K562 (cell line): ENCODE data around the gene MAN2B1. TPM values are rescaled to one million over a fixed set of nuclear protein-coding genes. Genes with fewer than 3 reads are reported as not detected.

ENCODE experiments used
- ATAC-seq: fragments of 200-7000 bp; cut with Tn5 transposase; 3 replicates; pipeline ENCODE4 v1.9.1; 2020; ENCODE audit warnings: moderate library complexity
- BruUV-seq: library from RNA; stranded (reverse); fragments of 400-500 nt; replicated peaks from 2 replicates; lab custom pipeline; 2021; lab: Mats Ljungman, UMichigan
- CTCF ChIA-PET: fragments of 300-600 bp; formaldehyde crosslinking; extraction: SDS; loops from one replicate; lab custom pipeline; 2021; ENCODE audit warnings: low intra/inter-chr PET ratio; lab: Yijun Ruan, JAX
- POLR2A ChIA-PET: fragments of 300-600, 350-650 bp; sonication (Branson Sonifier 250); formaldehyde crosslinking; extraction: SDS; loops from one replicate; lab custom pipeline; 2021; ENCODE audit warnings: antibody characterized with exemption, inconsistent platforms; lab: Yijun Ruan, JAX
- DNase-seq, 4 experiments: peaks; one replicate each; pipeline versions ENCODE4 v3.0.0 to v3.0.0-alpha.2; 2011 to 2018; ENCODE audit warnings: low spot score in 3 of 4, mixed read lengths in 3 of 4; ENCODE audit errors: extremely low read depth in 1 of 4
- FAIRE-seq: peaks from 2 replicates; lab custom pipeline; 2011; peaks lifted over from hg19 to GRCh38; lab: Jason Lieb, UNC
- H2AFZ ChIP-seq: 2 replicates; pipeline ENCODE4 v1.6.0; 2011; ENCODE audit warnings: low read depth, low read length, control low read depth, inconsistent platforms
- H3K27ac ChIP-seq: fragments of 200-600 bp; 3 replicates; pipeline ENCODE4 v1.8.0; 2011; ENCODE audit warnings: low read depth, mild to moderate bottlenecking, control low read depth, inconsistent platforms, low read length, moderate library complexity, mixed read lengths; ENCODE audit errors: extremely low read depth
- H3K27me3 ChIP-seq, 2 experiments: fragments of 300-600 bp in 1 of 2; 2 replicates in 1 of 2; 3 replicates in 1 of 2; pipeline versions ENCODE4 v1.6.0 to v1.8.0; 2011; ENCODE audit warnings: inconsistent platforms in 2 of 2, low read length in 2 of 2, mild to moderate bottlenecking in 1 of 2, mixed read lengths in 1 of 2, moderate library complexity in 1 of 2; ENCODE audit not compliant: control insufficient read depth in 2 of 2, insufficient read depth in 2 of 2
- H3K36me3 ChIP-seq: fragments of 300-600 bp; 3 replicates; pipeline ENCODE4 v1.8.0; 2011; ENCODE audit warnings: mild to moderate bottlenecking, low read length, inconsistent platforms; ENCODE audit not compliant: control insufficient read depth, insufficient read depth
- H3K4me1 ChIP-seq, 2 experiments: fragments of 200-600 bp in 1 of 2; replicated peaks in 1 of 2; 2 replicates in 1 of 2; 3 replicates in 1 of 2; pipeline versions ENCODE4 v1.5.1 to v1.8.0; 2011; ENCODE audit warnings: inconsistent platforms in 2 of 2, low read length in 2 of 2, mild to moderate bottlenecking in 1 of 2, mixed read lengths in 1 of 2, moderate library complexity in 1 of 2; ENCODE audit not compliant: control insufficient read depth in 2 of 2, insufficient read depth in 2 of 2
- H3K4me2 ChIP-seq: 2 replicates; pipeline ENCODE4 v1.6.1; 2011; ENCODE audit warnings: low read length, control low read depth, inconsistent platforms, mixed read lengths; ENCODE audit not compliant: insufficient read depth
- H3K4me3 ChIP-seq: fragments of 200-600 bp; sonication (generic), shearing (Covaris generic); 2 replicates; pipeline ENCODE4 v1.5.1; 2016; ENCODE audit warnings: control low read depth, inconsistent platforms
- H3K79me2 ChIP-seq: fragments of 200-600 bp; 3 replicates; pipeline ENCODE4 v1.8.0; 2011; ENCODE audit warnings: low read length, inconsistent platforms; ENCODE audit not compliant: control insufficient read depth, insufficient read depth
- H3K9ac ChIP-seq, 2 experiments: 2 replicates each; pipeline versions ENCODE4 v1.6.0 to v1.6.1; 2011; ENCODE audit warnings: low read depth in 2 of 2, low read length in 2 of 2, control low read depth in 1 of 2, inconsistent platforms in 1 of 2, mild to moderate bottlenecking in 1 of 2, mixed read lengths in 1 of 2; ENCODE audit not compliant: insufficient read depth in 1 of 2
- H3K9me1 ChIP-seq: one replicate; pipeline ENCODE4 v1.6.0; 2011; ENCODE audit warnings: inconsistent platforms, mild to moderate bottlenecking, low read length, moderate library complexity; ENCODE audit not compliant: control insufficient read depth, insufficient read depth
- H3K9me3 ChIP-seq: replicated peaks from 2 replicates; pipeline ENCODE4 v1.5.1; 2011; ENCODE audit warnings: low read depth, low read length, inconsistent platforms; ENCODE audit not compliant: control insufficient read depth, insufficient read depth
- H4K20me1 ChIP-seq: replicated peaks from 2 replicates; pipeline ENCODE4 v1.6.1; 2011; ENCODE audit warnings: low read length, inconsistent platforms, mixed read lengths; ENCODE audit not compliant: control insufficient read depth, insufficient read depth
- CBFA2T3 ChIP-seq: fragments of 450-650 bp; IDR thresholded peaks from 2 replicates; pipeline ENCODE4 v1.6.1; 2017
- CHCHD3 ChIP-seq: fragments of 250-450 bp; sonication (Bioruptor Pico); IDR thresholded peaks from 2 replicates; pipeline ENCODE4 v2.1.2; 2022; ENCODE audit warnings: mild to moderate bottlenecking
- CREM ChIP-seq: IDR thresholded peaks from 2 replicates; pipeline ENCODE4 v1.6.1; 2014; ENCODE audit warnings: antibody characterized with exemption, low read depth
- E2F3 ChIP-seq: fragments of 250-450 bp; sonication (Bioruptor Pico); IDR thresholded peaks from 2 replicates; pipeline ENCODE4 v1.4.0; 2020; ENCODE audit warnings: mild to moderate bottlenecking
- EGR1 ChIP-seq: fragments of 450-650 bp; conservative IDR thresholded peaks from 2 replicates; pipeline ENCODE4 v1.6.1; 2017; ENCODE audit warnings: mild to moderate bottlenecking
- FIP1L1 ChIP-seq: fragments of 200-400 bp; formaldehyde crosslinking; IDR thresholded peaks from 2 replicates; pipeline ENCODE4 v1.6.1; 2018; ENCODE audit warnings: mild to moderate bottlenecking, low read depth, low read length; ENCODE audit not compliant: poor library complexity, severe bottlenecking
- GABPB1 ChIP-seq: sonication (generic); formaldehyde crosslinking; IDR thresholded peaks from 2 replicates; pipeline ENCODE4 v1.8.0; 2022; ENCODE audit warnings: mild to moderate bottlenecking, missing genetic modification reagents
- HIVEP1 ChIP-seq: fragments of 250-450 bp; sonication (Bioruptor Pico); IDR thresholded peaks from 2 replicates; pipeline ENCODE4 v1.4.0; 2020; ENCODE audit warnings: mild to moderate bottlenecking
- LCOR ChIP-seq: sonication (generic); formaldehyde crosslinking; IDR thresholded peaks from 2 replicates; pipeline ENCODE4 v1.8.0; 2022; ENCODE audit warnings: mild to moderate bottlenecking, missing genetic modification reagents
- MBD1 ChIP-seq: fragments of 250-450 bp; sonication (Bioruptor Pico); IDR thresholded peaks from 2 replicates; pipeline ENCODE4 v1.8.0; 2022; ENCODE audit warnings: inconsistent platforms
- NCOA1 ChIP-seq: fragments of 450-650 bp; IDR thresholded peaks from 2 replicates; pipeline ENCODE4 v1.6.1; 2016; ENCODE audit warnings: low read depth
- SAP30 ChIP-seq: fragments of 200-600 bp; sonication (generic); IDR thresholded peaks from 2 replicates; pipeline ENCODE4 v1.6.1; 2012; ENCODE audit warnings: borderline replicate concordance, low read depth, mild to moderate bottlenecking, moderate library complexity, low read length, control low read depth, inconsistent platforms; ENCODE audit not compliant: insufficient read depth, poor library complexity, severe bottlenecking
- ZNF316 ChIP-seq: fragments of 450-650 bp; IDR thresholded peaks from 2 replicates; pipeline ENCODE4 v1.6.1; 2016
- WGBS: fragments of 100-300 bp; shearing (Covaris generic); methylation state at CpG from one replicate; pipeline ENCODE4 v1.1.6; 2016; ENCODE audit warnings: low coverage, mixed read lengths; ENCODE audit not compliant: insufficient coverage; ENCODE audit errors: missing lambda C conversion rate; 5-methylcytosine and 5-hydroxymethylcytosine counted together
- in situ Hi-C: fragments of 300-500 bp; cut with MboI; formaldehyde crosslinking; loops from 4 replicates; pipeline ENCODE4 v1.15.0; 2018; ENCODE audit warnings: inconsistent platforms, mixed read lengths
- intact Hi-C: fragments of 100-400 bp; cut with micrococcal nuclease; formaldehyde crosslinking; loops from 2 replicates; pipeline ENCODE4 v1.14.2; 2022
- polyA plus RNA-seq, 8 experiments: library from polyadenylated mRNA; depleted of rRNA in 4 of 8; stranded (reverse) in 5 of 8; unstranded in 3 of 8; fragments of >200 nt; fragmentation: Nextera tagmentation in 2 of 8; fragmentation: Illumina TruSeq in 1 of 8; extraction: Ambion mirVana in 2 of 8; extraction: Trizol in 1 of 8; gene quantifications; 2 replicates each; pipeline versions ENCODE4 v1.2.1 to v1.2.3, GENCODE V29; 2011 to 2014; ENCODE audit warnings: inconsistent platforms in 1 of 8, missing spikeins in 1 of 8
- total RNA-seq, 7 experiments: library from RNA; depleted of rRNA in 6 of 7; stranded (reverse); fragments of >200 nt in 6 of 7; fragmentation: Illumina TruSeq in 2 of 7; extraction: Trizol in 2 of 7; gene quantifications; 2 replicates each; pipeline versions ENCODE4 v1.2.1 to v1.2.3, GENCODE V29; 2011 to 2021; ENCODE audit warnings: low replicate concordance in 1 of 7
- TF ChIP-seq, protein P1 (sequence below): fragments of 450-650 bp; IDR thresholded peaks from one replicate; pipeline ENCODE4 v1.6.1; 2018; ENCODE audit warnings: mild to moderate bottlenecking, moderate library complexity; ENCODE audit not compliant: partially characterized antibody
- TF ChIP-seq, protein P2 (sequence below): sonication (generic); formaldehyde crosslinking; IDR thresholded peaks from 2 replicates; pipeline ENCODE4 v1.8.0; 2022; ENCODE audit warnings: mild to moderate bottlenecking, missing genetic modification reagents, borderline replicate concordance

The MAN2B1 gene
- total and polyA plus RNA-seq, 9 of the 15 experiments (the other 6 are each of a cell fraction or from before 2014, with no cell fraction given): 0.59 to 33.8 (median 11.4) TPM

- TF ChIP-seq, protein P1, sequence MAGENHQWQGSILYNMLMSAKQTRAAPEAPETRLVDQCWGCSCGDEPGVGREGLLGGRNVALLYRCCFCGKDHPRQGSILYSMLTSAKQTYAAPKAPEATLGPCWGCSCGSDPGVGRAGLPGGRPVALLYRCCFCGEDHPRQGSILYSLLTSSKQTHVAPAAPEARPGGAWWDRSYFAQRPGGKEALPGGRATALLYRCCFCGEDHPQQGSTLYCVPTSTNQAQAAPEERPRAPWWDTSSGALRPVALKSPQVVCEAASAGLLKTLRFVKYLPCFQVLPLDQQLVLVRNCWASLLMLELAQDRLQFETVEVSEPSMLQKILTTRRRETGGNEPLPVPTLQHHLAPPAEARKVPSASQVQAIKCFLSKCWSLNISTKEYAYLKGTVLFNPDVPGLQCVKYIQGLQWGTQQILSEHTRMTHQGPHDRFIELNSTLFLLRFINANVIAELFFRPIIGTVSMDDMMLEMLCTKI: no peak
- TF ChIP-seq FIP1L1: peak; percentile 53
These were observed 3.0 kb upstream of the MAN2B1 start (continued) for GRCh38 chr19:12669270-12670158.

DNA sequence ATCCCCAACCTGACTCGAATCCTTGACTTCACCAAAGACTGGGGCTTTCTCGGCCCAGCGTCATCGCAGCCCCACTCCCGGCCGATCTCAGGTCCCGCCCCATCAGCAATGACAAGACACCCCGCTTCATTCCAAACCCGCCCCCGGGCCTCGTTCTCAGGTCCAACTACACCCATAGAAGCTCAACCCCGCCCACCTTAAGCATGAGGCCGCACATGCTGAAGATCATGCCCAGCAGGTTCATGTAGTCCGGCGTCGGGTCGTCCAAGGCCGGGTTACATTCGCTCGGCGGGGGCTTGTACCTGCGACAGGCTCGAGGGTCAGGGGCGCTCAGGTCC is 2.4 kb upstream of the MAN2B1 start:
- Histone ChIP-seq H3K4me2 (peak overlapping the region; percentile 88), H3K36me3 (peaks cover 37% of the 10 kb centered on the region; the same call in 2 of the 3 replicates), H3K27me3 (no peaks in the 10 kb centered on the region), H3K9me1 (no peaks in the 10 kb centered on the region), H3K4me3 (peak overlapping the region; percentile 74), H3K79me2 (peaks cover 34% of the 10 kb centered on the region), H3K9me3 (no peaks in the 10 kb centered on the region), H3K27ac (peak overlapping the region; percentile 94), H3K9ac (peak overlapping the region; percentile 88 to 100), H2AFZ (peak overlapping the region; percentile 98), H3K4me1 (peaks cover 18 to 57% of the 10 kb centered on the region in 2 experiments; a peak in 4 of 5 replicates), H4K20me1 (peaks cover 5% of the 10 kb centered on the region; the same call in 1 of the 2 replicates)
- POLR2A ChIA-PET: interaction anchor here (0.5 to 4.7 kb wide), 6 partner anchors 11 to 854 kb away, joined by 3 to 39 read pairs (median 4); partner anchors contain the start of genes DHPS and ZNF442
- FAIRE-seq (no peak), ATAC-seq (peak; percentile 14), DNase-seq (peak; percentile 65 to 80 (median 77))
- TSS peak; percentile 77 for BruUV-seq
- intact Hi-C loops (no loop called here), in situ Hi-C loops (no loop called here)
- under 1% methylated on average over 22 of the region's 24 CpGs for WGBS
- CTCF ChIA-PET: no interaction called here
- TF ChIP-seq GABPB1: no peak
- TF ChIP-seq LCOR (CRISPR knock-in tag): 0 out of 2 replicates have a peak, but pooled peaks have one; percentile 8
- no peak for TF ChIP-seq E2F3
- TF ChIP-seq NCOA1: no peak
- TF ChIP-seq CHCHD3 (CRISPR knock-in tag): 0 out of 2 replicates have a peak, but pooled peaks have one; percentile 21
- TF ChIP-seq, protein P2, sequence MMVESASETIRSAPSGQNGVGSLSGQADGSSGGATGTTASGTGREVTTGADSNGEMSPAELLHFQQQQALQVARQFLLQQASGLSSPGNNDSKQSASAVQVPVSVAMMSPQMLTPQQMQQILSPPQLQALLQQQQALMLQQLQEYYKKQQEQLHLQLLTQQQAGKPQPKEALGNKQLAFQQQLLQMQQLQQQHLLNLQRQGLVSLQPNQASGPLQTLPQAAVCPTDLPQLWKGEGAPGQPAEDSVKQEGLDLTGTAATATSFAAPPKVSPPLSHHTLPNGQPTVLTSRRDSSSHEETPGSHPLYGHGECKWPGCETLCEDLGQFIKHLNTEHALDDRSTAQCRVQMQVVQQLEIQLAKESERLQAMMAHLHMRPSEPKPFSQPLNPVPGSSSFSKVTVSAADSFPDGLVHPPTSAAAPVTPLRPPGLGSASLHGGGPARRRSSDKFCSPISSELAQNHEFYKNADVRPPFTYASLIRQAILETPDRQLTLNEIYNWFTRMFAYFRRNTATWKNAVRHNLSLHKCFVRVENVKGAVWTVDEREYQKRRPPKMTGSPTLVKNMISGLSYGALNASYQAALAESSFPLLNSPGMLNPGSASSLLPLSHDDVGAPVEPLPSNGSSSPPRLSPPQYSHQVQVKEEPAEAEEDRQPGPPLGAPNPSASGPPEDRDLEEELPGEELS (CRISPR knock-in tag): no peak; the same call in 1 of the 2 replicates
- peak; percentile 22 for TF ChIP-seq EGR1
- no peak for TF ChIP-seq HIVEP1 (CRISPR knock-in tag)
- no peak for TF ChIP-seq MBD1 (CRISPR knock-in tag)
- TF ChIP-seq CREM: 0 out of 2 replicates have a peak, but pooled peaks have one; percentile 14
- TF ChIP-seq SAP30: peak; percentile 25
- TF ChIP-seq ZNF316: 0 out of 2 replicates have a peak, but pooled peaks have one; percentile 3
- TF ChIP-seq CBFA2T3: no peak
